Measurements from ENCODE around the gene DYNC2H1. TPM values are rescaled to one million over a fixed set of nuclear protein-coding genes. Genes with fewer than 3 reads are reported as not detected.

DYNC2H1 gene
- total RNA-seq, 2 donors from 2014 or later, result 7.3 to 20.0 TPM

- TF ChIP-seq CTCF (IDR thresholded peaks at IDR 0.05), result no peak
- Histone ChIP-seq H3K27ac (no peak overlapping the region), H3K4me1 (ENCODE audit: control insufficient read depth in 1 of 2, low read depth in 2 of 2) (no peaks in the 10 kb centered on the region), H3K27me3 (replicated peaks; ENCODE audit: insufficient read depth) (no peaks in the 10 kb centered on the region), H3K4me3 (no peak overlapping the region), H3K36me3 (no peaks in the 10 kb centered on the region), H3K9me3 (no peaks in the 10 kb centered on the region)
- DNase-seq (ENCODE audit: low spot score), result no peak
- ATAC-seq (ENCODE audit: insufficient number of reproducible peaks, low FRiP score, low read depth), result no peak
Observed at GRCh38 chr11:103486604-103487003, 377.4 kb downstream of the DYNC2H1 start.

- DNase-seq (ENCODE audit: low spot score), result no peak
- Histone ChIP-seq H3K36me3 (no peaks in the 10 kb centered on the region), H3K9me3 (no peaks in the 10 kb centered on the region), H3K4me3 (no peak overlapping the region), H3K27me3 (replicated peaks; ENCODE audit: insufficient read depth) (no peaks in the 10 kb centered on the region), H3K27ac (no peak overlapping the region), H3K4me1 (ENCODE audit: control insufficient read depth in 1 of 2, low read depth in 2 of 2) (no peaks in the 10 kb centered on the region)
- ATAC-seq (ENCODE audit: insufficient number of reproducible peaks, low FRiP score, low read depth), result no peak
- no peak for TF ChIP-seq CTCF (IDR thresholded peaks at IDR 0.05)
Observed at GRCh38 chr11:103487113-103487512, 377.9 kb downstream of the DYNC2H1 start.

DNA sequence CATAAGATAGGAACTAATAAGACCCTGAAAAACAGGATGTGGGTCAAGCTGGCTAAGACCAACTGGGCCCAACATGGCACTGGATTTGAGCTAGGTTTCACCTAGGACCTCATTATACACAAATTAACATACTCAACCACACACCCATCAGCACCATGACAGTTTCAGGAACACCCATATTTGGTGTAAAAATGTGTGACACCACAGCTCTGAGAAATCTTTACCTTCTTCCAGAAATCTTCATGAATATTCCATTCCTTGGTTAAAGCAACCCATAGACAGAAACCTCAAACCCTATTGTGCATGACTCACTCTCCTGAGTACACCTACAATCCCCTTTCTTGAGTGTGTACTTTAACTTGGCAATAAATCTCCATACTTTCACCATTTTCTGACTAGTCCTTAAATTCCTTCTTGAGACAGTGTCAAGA is 378.8 kb downstream of the DYNC2H1 start:
- Histone ChIP-seq H3K4me1 (ENCODE audit: control insufficient read depth in 1 of 2, low read depth in 2 of 2) (no peaks in the 10 kb centered on the region), H3K36me3 (no peaks in the 10 kb centered on the region), H3K9me3 (no peaks in the 10 kb centered on the region), H3K4me3 (no peak overlapping the region), H3K27me3 (replicated peaks; ENCODE audit: insufficient read depth) (no peaks in the 10 kb centered on the region), H3K27ac (no peak overlapping the region)
- TF ChIP-seq CTCF (IDR thresholded peaks at IDR 0.05), result no peak
- no peak for DNase-seq (ENCODE audit: low spot score)
- no peak for ATAC-seq (ENCODE audit: insufficient number of reproducible peaks, low FRiP score, low read depth)

GRCh38 chr11:103488579-103488978 is 379.4 kb downstream of the DYNC2H1 start:
- Histone ChIP-seq H3K4me3 (no peak overlapping the region), H3K9me3 (no peaks in the 10 kb centered on the region), H3K36me3 (no peaks in the 10 kb centered on the region), H3K27me3 (replicated peaks; ENCODE audit: insufficient read depth) (no peaks in the 10 kb centered on the region), H3K27ac (no peak overlapping the region), H3K4me1 (ENCODE audit: control insufficient read depth in 1 of 2, low read depth in 2 of 2) (no peaks in the 10 kb centered on the region)
- TF ChIP-seq CTCF (IDR thresholded peaks at IDR 0.05), result no peak
- DNase-seq (ENCODE audit: low spot score) (no peak), ATAC-seq (ENCODE audit: insufficient number of reproducible peaks, low FRiP score, low read depth) (no peak)

DNA sequence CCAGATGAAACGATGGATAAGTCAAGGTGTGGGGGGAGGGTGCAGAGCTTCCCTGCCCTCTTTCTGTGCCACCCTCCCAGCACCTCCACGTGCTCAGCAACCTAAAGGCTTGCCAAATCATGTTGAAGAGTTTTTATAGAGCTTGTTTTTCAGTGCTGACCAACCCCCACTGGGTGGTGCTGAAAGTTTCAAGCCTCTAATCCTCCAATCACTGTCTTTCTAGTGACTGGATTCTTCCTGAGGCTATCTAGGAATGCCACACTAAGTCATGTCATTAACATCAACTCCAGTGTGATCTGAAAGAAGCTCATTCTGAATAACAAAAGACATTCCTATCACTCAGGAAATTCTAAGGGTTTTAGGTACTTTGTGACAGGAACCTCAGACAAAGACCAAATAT is 382.6 kb downstream of the DYNC2H1 start:
- DNase-seq (ENCODE audit: low spot score), result no peak
- no peak for TF ChIP-seq CTCF (IDR thresholded peaks at IDR 0.05)

More for the DNA sequence above, 382.6 kb downstream of the DYNC2H1 start:
- no peaks in the 10 kb centered on the region for H3K4me1 ChIP-seq (ENCODE audit: control insufficient read depth in 1 of 2, low read depth in 2 of 2)
- no peaks in the 10 kb centered on the region for H3K36me3 ChIP-seq
- ATAC-seq (ENCODE audit: insufficient number of reproducible peaks, low FRiP score, low read depth), result no peak
- H3K4me3 ChIP-seq, result no peak overlapping the region
- no peaks in the 10 kb centered on the region for H3K27me3 ChIP-seq (replicated peaks; ENCODE audit: insufficient read depth)
- H3K27ac ChIP-seq, result no peak overlapping the region
- H3K9me3 ChIP-seq, result no peaks in the 10 kb centered on the region
